Neural cell (in vitro differentiated cells): Measurements from ENCODE around the gene TMBIM1. TPM values are rescaled to one million over a fixed set of nuclear protein-coding genes. Genes with fewer than 3 reads are reported as not detected.

Experiments
- H2AFZ ChIP-seq: fragments of 200-600, 300-800 bp; sonication (generic), shearing (Covaris generic); 2 replicates; pipeline ENCODE4 v1.6.0; 2014; ENCODE audit warnings: low read depth, mild to moderate bottlenecking, antibody characterized with exemption, low read length, moderate library complexity
- H3F3A ChIP-seq: fragments of 200-600 bp; shearing (Covaris generic); 2 replicates; pipeline ENCODE4 v1.6.1; 2016; ENCODE audit warnings: mild to moderate bottlenecking, moderate library complexity, mixed read lengths, antibody characterized with exemption, low read length; ENCODE audit not compliant: insufficient read depth, poor library complexity, severe bottlenecking
- H3K27ac ChIP-seq: fragments of 200-600, 300-800 bp; sonication (generic), shearing (Covaris generic); 2 replicates; pipeline ENCODE4 v1.5.1; 2014; ENCODE audit warnings: mild to moderate bottlenecking, low read length, moderate library complexity
- H3K27me3 ChIP-seq: fragments of 300-800, 200-600 bp; sonication (generic), shearing (Covaris generic); 2 replicates; pipeline ENCODE4 v1.6.0; 2014; ENCODE audit warnings: mild to moderate bottlenecking, low read depth, low read length, moderate library complexity; ENCODE audit not compliant: insufficient read depth
- H3K36me3 ChIP-seq: fragments of 300-800, 200-600 bp; sonication (generic), shearing (Covaris generic); 2 replicates; pipeline ENCODE4 v1.5.1; 2014; ENCODE audit warnings: mild to moderate bottlenecking, antibody characterized with exemption, low read length, moderate library complexity; ENCODE audit not compliant: insufficient read depth
- H3K4me2 ChIP-seq: fragments of 300-800, 200-600 bp; sonication (generic), shearing (Covaris generic); 2 replicates; pipeline ENCODE4 v1.6.0; 2014; ENCODE audit warnings: mild to moderate bottlenecking, low read length
- H3K4me3 ChIP-seq: fragments of 300-800, 200-600 bp; sonication (generic), shearing (Covaris generic); 2 replicates; pipeline ENCODE4 v1.5.1; 2014; ENCODE audit warnings: mild to moderate bottlenecking, low read length, moderate library complexity
- H3K79me2 ChIP-seq: fragments of 200-600 bp; shearing (Covaris generic); replicated peaks from 2 replicates; pipeline ENCODE4 v1.6.0; 2014; ENCODE audit warnings: mild to moderate bottlenecking, low read length, moderate library complexity; ENCODE audit not compliant: insufficient read depth
- H3K9ac ChIP-seq: fragments of 300-800, 200-600 bp; sonication (generic), shearing (Covaris generic); 2 replicates; pipeline ENCODE4 v1.6.1; 2016; ENCODE audit warnings: mild to moderate bottlenecking, low read length, mixed read lengths
- H3K9me2 ChIP-seq: fragments of 200-600 bp; shearing (Covaris generic); 2 replicates; pipeline ENCODE4 v1.6.1; 2016; ENCODE audit warnings: mild to moderate bottlenecking, low read length, mixed read lengths; ENCODE audit not compliant: insufficient read depth
- H3K9me3 ChIP-seq: fragments of 200-600, 300-800 bp; sonication (generic), shearing (Covaris generic); 2 replicates; pipeline ENCODE4 v1.6.1; 2016; ENCODE audit warnings: mild to moderate bottlenecking, mixed run types, low read length, moderate library complexity, mixed read lengths
- H4K20me1 ChIP-seq: fragments of 200-600 bp; shearing (Covaris generic); 2 replicates; pipeline ENCODE4 v1.6.1; 2016; ENCODE audit warnings: mild to moderate bottlenecking, mixed run types; ENCODE audit not compliant: insufficient read depth
- EP300 ChIP-seq: fragments of 450-650 bp; conservative IDR thresholded peaks from 2 replicates; pipeline ENCODE4 v1.6.1; 2014; ENCODE audit warnings: antibody characterized with exemption, mild to moderate bottlenecking, moderate library complexity; ENCODE audit not compliant: poor library complexity, severe bottlenecking
- EZH2 ChIP-seq: fragments of 200-600, 300-800 bp; shearing (Covaris generic), sonication (generic); IDR thresholded peaks from 2 replicates; pipeline ENCODE4 v1.6.1; 2014; ENCODE audit warnings: antibody characterized with exemption, low read length, borderline replicate concordance, mild to moderate bottlenecking; ENCODE audit not compliant: insufficient read depth, poor library complexity, severe bottlenecking
- MXI1 ChIP-seq: fragments of 450-650 bp; conservative IDR thresholded peaks from 2 replicates; pipeline ENCODE4 v1.6.1; 2014; ENCODE audit warnings: antibody characterized with exemption, mild to moderate bottlenecking; ENCODE audit not compliant: poor library complexity, severe bottlenecking
- POLR2AphosphoS5 ChIP-seq: IDR thresholded peaks from 2 replicates; pipeline ENCODE4 v1.6.1; 2012
- RAD21 ChIP-seq: fragments of 450-650 bp; conservative IDR thresholded peaks from 2 replicates; pipeline ENCODE4 v1.6.1; 2014; ENCODE audit warnings: antibody characterized with exemption, mild to moderate bottlenecking, moderate library complexity
- SMC3 ChIP-seq: fragments of 450-650 bp; conservative IDR thresholded peaks from 2 replicates; pipeline ENCODE4 v1.6.1; 2014; ENCODE audit warnings: antibody characterized with exemption, mild to moderate bottlenecking, moderate library complexity; ENCODE audit not compliant: poor library complexity
- TAF1 ChIP-seq: IDR thresholded peaks from 2 replicates; pipeline ENCODE4 v1.6.1; 2012; ENCODE audit warnings: low read depth
- polyA plus RNA-seq: library from polyadenylated mRNA; depleted of rRNA; stranded (reverse); fragments of >200 nt; gene quantifications from 2 replicates; pipeline ENCODE4 v1.2.3, GENCODE V29; 2014
- TF ChIP-seq, protein P1 (sequence below): fragments of 450-650 bp; IDR thresholded peaks from 2 replicates; pipeline ENCODE4 v1.5.1; 2014; ENCODE audit warnings: antibody characterized with exemption, mild to moderate bottlenecking, moderate library complexity; ENCODE audit not compliant: poor library complexity, severe bottlenecking
- TF ChIP-seq, protein P2 (sequence below): IDR thresholded peaks from 2 replicates; pipeline ENCODE4 v1.6.1; 2012; ENCODE audit warnings: borderline replicate concordance

Gene TMBIM1
- polyA plus RNA-seq, 1 donor from 2014 or later, result not detected

DNA sequence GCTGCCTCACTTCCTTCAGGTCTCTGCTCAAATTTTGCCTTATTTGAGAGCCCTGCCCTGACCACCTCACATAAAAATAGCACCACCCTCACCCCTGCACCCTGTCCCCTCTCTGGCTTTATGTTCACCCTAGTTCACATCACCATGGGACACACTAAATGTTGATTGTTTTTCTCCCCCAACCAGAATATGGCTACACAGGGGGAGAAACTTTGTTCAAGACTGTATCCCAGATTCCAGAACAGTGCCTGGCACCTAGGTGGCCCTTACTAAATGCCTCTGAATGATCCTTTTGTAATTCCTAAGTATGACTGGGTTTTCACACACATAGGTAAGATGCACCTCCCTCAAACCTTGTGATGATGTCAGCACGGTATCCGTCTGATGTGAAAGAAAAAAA lies 36.0 kb upstream of the TMBIM1 start:
- H3K4me3 ChIP-seq, result no peak overlapping the region
- no peaks in the 10 kb centered on the region for H3K9me2 ChIP-seq
- no peaks in the 10 kb centered on the region for H3K36me3 ChIP-seq
- H3K9ac ChIP-seq, result no peak overlapping the region
- no peak for TF ChIP-seq SMC3
- TF ChIP-seq TAF1, result no peak
- no peak for TF ChIP-seq MXI1
- TF ChIP-seq, protein P1, sequence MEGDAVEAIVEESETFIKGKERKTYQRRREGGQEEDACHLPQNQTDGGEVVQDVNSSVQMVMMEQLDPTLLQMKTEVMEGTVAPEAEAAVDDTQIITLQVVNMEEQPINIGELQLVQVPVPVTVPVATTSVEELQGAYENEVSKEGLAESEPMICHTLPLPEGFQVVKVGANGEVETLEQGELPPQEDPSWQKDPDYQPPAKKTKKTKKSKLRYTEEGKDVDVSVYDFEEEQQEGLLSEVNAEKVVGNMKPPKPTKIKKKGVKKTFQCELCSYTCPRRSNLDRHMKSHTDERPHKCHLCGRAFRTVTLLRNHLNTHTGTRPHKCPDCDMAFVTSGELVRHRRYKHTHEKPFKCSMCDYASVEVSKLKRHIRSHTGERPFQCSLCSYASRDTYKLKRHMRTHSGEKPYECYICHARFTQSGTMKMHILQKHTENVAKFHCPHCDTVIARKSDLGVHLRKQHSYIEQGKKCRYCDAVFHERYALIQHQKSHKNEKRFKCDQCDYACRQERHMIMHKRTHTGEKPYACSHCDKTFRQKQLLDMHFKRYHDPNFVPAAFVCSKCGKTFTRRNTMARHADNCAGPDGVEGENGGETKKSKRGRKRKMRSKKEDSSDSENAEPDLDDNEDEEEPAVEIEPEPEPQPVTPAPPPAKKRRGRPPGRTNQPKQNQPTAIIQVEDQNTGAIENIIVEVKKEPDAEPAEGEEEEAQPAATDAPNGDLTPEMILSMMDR, result no peak
- TF ChIP-seq EP300, result no peak
- TF ChIP-seq POLR2AphosphoS5, result no peak
- no peak for TF ChIP-seq EZH2
- TF ChIP-seq, protein P2, sequence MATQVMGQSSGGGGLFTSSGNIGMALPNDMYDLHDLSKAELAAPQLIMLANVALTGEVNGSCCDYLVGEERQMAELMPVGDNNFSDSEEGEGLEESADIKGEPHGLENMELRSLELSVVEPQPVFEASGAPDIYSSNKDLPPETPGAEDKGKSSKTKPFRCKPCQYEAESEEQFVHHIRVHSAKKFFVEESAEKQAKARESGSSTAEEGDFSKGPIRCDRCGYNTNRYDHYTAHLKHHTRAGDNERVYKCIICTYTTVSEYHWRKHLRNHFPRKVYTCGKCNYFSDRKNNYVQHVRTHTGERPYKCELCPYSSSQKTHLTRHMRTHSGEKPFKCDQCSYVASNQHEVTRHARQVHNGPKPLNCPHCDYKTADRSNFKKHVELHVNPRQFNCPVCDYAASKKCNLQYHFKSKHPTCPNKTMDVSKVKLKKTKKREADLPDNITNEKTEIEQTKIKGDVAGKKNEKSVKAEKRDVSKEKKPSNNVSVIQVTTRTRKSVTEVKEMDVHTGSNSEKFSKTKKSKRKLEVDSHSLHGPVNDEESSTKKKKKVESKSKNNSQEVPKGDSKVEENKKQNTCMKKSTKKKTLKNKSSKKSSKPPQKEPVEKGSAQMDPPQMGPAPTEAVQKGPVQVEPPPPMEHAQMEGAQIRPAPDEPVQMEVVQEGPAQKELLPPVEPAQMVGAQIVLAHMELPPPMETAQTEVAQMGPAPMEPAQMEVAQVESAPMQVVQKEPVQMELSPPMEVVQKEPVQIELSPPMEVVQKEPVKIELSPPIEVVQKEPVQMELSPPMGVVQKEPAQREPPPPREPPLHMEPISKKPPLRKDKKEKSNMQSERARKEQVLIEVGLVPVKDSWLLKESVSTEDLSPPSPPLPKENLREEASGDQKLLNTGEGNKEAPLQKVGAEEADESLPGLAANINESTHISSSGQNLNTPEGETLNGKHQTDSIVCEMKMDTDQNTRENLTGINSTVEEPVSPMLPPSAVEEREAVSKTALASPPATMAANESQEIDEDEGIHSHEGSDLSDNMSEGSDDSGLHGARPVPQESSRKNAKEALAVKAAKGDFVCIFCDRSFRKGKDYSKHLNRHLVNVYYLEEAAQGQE, result no peak
- no peak for TF ChIP-seq RAD21
- H3K9me3 ChIP-seq, result no peaks in the 10 kb centered on the region
- H3K79me2 ChIP-seq, result no peaks in the 10 kb centered on the region
- no peak overlapping the region for H3K27ac ChIP-seq
- no peaks in the 10 kb centered on the region for H3K27me3 ChIP-seq
- H3K4me2 ChIP-seq, result no peak overlapping the region
- no peak overlapping the region for H2AFZ ChIP-seq
- H4K20me1 ChIP-seq, result no peaks in the 10 kb centered on the region
- H3F3A ChIP-seq, result no peaks in the 10 kb centered on the region

DNA sequence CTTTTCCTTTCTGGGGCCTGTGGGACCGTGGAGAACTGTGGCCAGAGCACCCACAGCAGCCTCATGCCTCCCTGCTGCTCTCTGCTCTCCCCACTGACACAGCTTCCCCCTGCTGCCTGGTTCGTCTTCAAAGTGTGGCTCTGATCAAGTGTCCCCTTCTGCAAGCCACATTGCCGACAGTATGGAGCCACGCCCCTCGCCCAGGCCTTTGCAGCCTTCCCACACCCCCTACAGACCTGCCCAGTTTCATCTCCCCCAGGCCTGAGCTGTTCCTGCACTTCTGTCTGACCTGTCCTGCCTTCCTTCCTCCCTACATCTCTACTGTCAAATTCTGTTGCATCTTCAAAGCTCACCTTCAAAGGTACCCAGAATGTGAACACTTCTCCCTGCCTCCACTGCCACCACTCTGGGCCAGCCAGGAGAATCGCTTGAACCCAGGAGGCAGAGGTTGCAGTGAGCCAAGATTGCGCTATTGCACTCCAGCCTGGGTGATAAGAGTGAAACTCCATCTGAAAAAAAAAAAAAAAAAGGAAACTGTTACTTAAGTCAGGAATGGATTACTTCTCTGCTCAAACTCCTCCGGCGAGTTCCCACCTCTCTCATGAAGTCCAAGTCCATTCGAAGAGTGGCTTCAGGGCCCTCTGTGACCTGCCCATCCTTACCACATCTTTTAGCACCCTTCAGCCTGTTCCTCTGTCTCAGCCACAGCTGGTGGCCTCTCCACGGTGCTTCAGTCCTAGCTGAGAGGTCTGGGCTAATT lies 35.3 kb upstream of the TMBIM1 start:
- no peaks in the 10 kb centered on the region for H3K9me3 ChIP-seq
- H4K20me1 ChIP-seq, result no peaks in the 10 kb centered on the region
- no peaks in the 10 kb centered on the region for H3K27me3 ChIP-seq
- no peak overlapping the region for H3K27ac ChIP-seq
- H3K4me2 ChIP-seq, result no peak overlapping the region
- H3K4me3 ChIP-seq, result no peak overlapping the region
- TF ChIP-seq, protein P2, result no peak
- TF ChIP-seq SMC3, result no peak
- no peak for TF ChIP-seq POLR2AphosphoS5
- TF ChIP-seq, protein P1, result no peak
- no peak for TF ChIP-seq MXI1
- no peaks in the 10 kb centered on the region for H3K79me2 ChIP-seq
- no peak overlapping the region for H2AFZ ChIP-seq
- H3K9me2 ChIP-seq, result no peaks in the 10 kb centered on the region
- no peaks in the 10 kb centered on the region for H3F3A ChIP-seq
- H3K9ac ChIP-seq, result no peak overlapping the region
- no peaks in the 10 kb centered on the region for H3K36me3 ChIP-seq
